MCF 10A (cell line): ENCODE data around the gene ALDH9A1. TPM values are rescaled to one million over a fixed set of nuclear protein-coding genes. Genes with fewer than 3 reads are reported as not detected.

ENCODE experiments used
- BruUV-seq: library from RNA; stranded (reverse); fragments of 400-500 nt; replicated peaks from 2 replicates; lab custom pipeline; 2021; lab: Mats Ljungman, UMichigan
- CTCF ChIA-PET: fragments of 300-600 bp; sonication (Branson Sonifier 250); formaldehyde crosslinking; extraction: SDS; loops from one replicate; lab custom pipeline; 2021; ENCODE audit warnings: antibody characterized with exemption, inconsistent platforms; lab: Yijun Ruan, JAX
- POLR2A ChIA-PET: fragments of 300-600, 350-650 bp; sonication (Branson Sonifier 250); formaldehyde crosslinking; extraction: SDS; loops from one replicate; lab custom pipeline; 2020; ENCODE audit warnings: antibody characterized with exemption, inconsistent platforms; lab: Yijun Ruan, JAX
- DNase-seq: peaks from one replicate; pipeline ENCODE4 v3.0.0-alpha.2; 2018; ENCODE audit not compliant: unreplicated experiment
- H3K27ac Mint-ChIP-seq: one replicate; pipeline ENCODE4 v1.8.0; 2022; ENCODE audit warnings: mild to moderate bottlenecking, low read depth, mixed read lengths; ENCODE audit not compliant: unreplicated experiment
- H3K27me3 Mint-ChIP-seq: one replicate; pipeline ENCODE4 v1.8.0; 2022; ENCODE audit warnings: mixed read lengths; ENCODE audit not compliant: insufficient read depth, unreplicated experiment
- H3K36me3 Mint-ChIP-seq: one replicate; pipeline ENCODE4 v1.8.0; 2022; ENCODE audit warnings: mild to moderate bottlenecking, moderate library complexity, mixed read lengths; ENCODE audit not compliant: insufficient read depth, unreplicated experiment
- H3K4me1 Mint-ChIP-seq: one replicate; pipeline ENCODE4 v1.8.0; 2022; ENCODE audit warnings: mixed read lengths; ENCODE audit not compliant: insufficient read depth, unreplicated experiment
- H3K4me3 Mint-ChIP-seq: one replicate; pipeline ENCODE4 v1.8.0; 2022; ENCODE audit warnings: mild to moderate bottlenecking, moderate library complexity, mixed read lengths; ENCODE audit not compliant: unreplicated experiment
- H3K9me3 Mint-ChIP-seq: one replicate; pipeline ENCODE4 v1.8.0; 2022; ENCODE audit warnings: mixed read lengths; ENCODE audit not compliant: unreplicated experiment
- intact Hi-C: fragments of 100-400 bp; cut with micrococcal nuclease; formaldehyde crosslinking; loops from 2 replicates; pipeline ENCODE4 v1.14.1; 2022
- total RNA-seq: library from RNA; stranded (reverse); gene quantifications from 2 replicates; pipeline ENCODE4 v1.2.3, GENCODE V29; 2022
- TF ChIP-seq, protein P1 (sequence below): fragments of 200-600 bp; IDR thresholded peaks from one replicate; pipeline ENCODE4 v1.8.0; 2022; ENCODE audit warnings: antibody characterized with exemption, mild to moderate bottlenecking; ENCODE audit not compliant: unreplicated experiment

Gene ALDH9A1
- total RNA-seq, 1 experiment from 2014 or later, result 67.1 TPM

DNA sequence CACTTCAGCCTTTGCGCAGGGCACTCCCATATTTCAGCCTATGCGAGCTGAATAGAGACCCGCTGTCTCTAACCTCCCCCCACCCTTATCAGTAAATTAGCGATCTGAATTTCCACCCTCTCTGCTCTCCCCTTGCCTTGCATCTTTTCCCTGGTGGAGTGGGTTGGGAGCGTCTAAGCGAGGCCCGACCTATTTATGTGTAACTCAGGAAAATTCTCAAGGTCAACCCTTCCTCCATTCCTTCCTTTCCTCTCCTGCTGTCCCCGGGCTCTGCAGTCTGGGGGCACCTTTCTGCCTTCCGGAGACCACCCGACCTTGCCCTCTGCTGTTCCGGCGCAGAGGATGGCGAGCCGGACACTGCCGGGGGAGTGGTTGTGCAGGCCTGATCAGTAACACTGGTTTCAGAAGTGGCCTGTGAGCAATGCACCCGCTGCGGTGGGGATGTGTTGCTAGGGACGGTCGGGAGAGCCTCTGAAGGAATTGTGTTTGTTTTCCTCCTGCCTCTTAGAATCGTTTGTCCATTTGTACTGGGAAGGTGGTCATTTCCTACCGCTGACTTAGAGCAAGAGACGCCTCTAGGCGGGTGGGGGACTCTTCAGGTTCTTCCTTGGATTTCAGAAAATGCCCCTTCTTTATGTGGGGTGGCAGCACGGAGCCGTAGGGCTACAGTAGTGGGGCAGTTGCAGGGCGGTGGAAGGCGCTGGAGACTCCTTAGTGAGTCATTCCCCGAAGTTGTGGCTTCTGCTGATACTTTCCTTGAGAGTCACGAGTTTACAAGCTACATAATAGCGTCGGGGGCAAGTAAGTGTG, 66.8 kb downstream of the ALDH9A1 start:
- TF ChIP-seq, protein P1, sequence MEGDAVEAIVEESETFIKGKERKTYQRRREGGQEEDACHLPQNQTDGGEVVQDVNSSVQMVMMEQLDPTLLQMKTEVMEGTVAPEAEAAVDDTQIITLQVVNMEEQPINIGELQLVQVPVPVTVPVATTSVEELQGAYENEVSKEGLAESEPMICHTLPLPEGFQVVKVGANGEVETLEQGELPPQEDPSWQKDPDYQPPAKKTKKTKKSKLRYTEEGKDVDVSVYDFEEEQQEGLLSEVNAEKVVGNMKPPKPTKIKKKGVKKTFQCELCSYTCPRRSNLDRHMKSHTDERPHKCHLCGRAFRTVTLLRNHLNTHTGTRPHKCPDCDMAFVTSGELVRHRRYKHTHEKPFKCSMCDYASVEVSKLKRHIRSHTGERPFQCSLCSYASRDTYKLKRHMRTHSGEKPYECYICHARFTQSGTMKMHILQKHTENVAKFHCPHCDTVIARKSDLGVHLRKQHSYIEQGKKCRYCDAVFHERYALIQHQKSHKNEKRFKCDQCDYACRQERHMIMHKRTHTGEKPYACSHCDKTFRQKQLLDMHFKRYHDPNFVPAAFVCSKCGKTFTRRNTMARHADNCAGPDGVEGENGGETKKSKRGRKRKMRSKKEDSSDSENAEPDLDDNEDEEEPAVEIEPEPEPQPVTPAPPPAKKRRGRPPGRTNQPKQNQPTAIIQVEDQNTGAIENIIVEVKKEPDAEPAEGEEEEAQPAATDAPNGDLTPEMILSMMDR, result no peak
- ChIA-PET CTCF (interaction anchor here (0.6 to 3.6 kb wide), 13 partner anchors 13 to 1984 kb away, joined by 3 to 18 read pairs (median 4); no protein-coding TSS in a partner anchor), POLR2A (interaction anchor here (0.6 to 5.5 kb wide), 38 partner anchors 9 to 1591 kb away, joined by 3 to 128 read pairs (median 4); partner anchors contain the start of genes ALDH9A1, POU2F1, TADA1 and TMCO1)
- BruUV-seq, result no TSS peak
- Mint-ChIP-seq H3K4me1 (peaks cover 22% of the 10 kb centered on the region), H3K36me3 (peaks cover 12% of the 10 kb centered on the region), H3K4me3 (no peak overlapping the region), H3K9me3 (no peaks in the 10 kb centered on the region), H3K27me3 (no peaks in the 10 kb centered on the region), H3K27ac (no peak overlapping the region)
- intact Hi-C loops, result loop anchor here (1.0 to 5.0 kb wide), 6 partner anchors 33 to 266 kb away; partner anchors contain the start of gene TMCO1
- peak; percentile 93 for DNase-seq

DNA sequence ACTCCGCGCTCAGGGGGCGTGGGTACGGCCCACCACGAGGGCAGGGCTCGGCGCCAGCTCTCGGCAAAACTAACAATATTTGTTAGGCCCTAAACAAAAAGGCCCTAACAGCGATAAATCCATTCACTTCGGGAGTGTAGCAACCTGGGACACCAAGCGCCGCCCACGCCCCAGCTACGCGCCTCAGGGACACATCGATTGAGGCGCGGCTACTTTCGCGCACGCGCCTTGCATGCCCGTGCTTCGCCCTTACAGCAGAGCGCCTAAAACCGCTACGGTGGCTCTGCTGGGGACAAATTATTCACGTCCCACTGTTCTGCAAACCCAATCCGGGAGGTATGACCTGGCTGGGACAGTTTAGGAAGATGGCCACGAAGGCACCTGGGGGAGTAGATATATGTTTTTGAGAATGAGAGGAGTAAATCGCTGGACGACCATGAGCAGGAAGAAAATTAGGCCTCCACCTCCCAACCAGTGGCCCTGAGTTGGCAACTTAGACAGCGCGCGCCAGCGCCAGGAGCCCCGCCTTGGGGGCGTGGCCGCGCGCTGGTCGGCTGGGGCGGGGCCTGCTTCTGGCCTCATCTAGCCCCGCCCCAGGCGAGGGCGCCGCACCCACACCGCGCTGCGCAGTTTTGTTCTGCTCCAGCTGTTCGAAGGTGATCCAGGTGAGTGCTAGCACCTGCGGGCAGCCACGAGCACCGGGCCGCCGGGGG, 67.6 kb downstream of the ALDH9A1 start, which contains the start of gene MGST3:
Gene MGST3 (plus strand): TSS at position 606 of the 713 bp plus-strand sequence. CDS start 18,614 bp downstream, outside the sequence.
- Mint-ChIP-seq H3K9me3 (no peaks in the 10 kb centered on the region), H3K4me1 (peaks cover 22% of the 10 kb centered on the region), H3K27me3 (no peaks in the 10 kb centered on the region), H3K4me3 (no peak within 1 kb of the TSS), H3K27ac (no peak within 1 kb of the TSS), H3K36me3 (peaks cover 4% of the 10 kb centered on the region)
- POLR2A ChIA-PET, result interaction anchor here (0.6 to 5.5 kb wide), 29 partner anchors 8 to 1591 kb away, joined by 3 to 128 read pairs (median 5); partner anchors contain the start of genes ALDH9A1, TADA1 and TMCO1
- CTCF ChIA-PET, result interaction anchor here (0.6 to 3.6 kb wide), 7 partner anchors 14 to 1985 kb away, joined by 3 to 14 read pairs (median 3); no protein-coding TSS in a partner anchor
- BruUV-seq, result no TSS peak
- intact Hi-C loops, result loop anchor here (1.0 to 5.0 kb wide), 6 partner anchors 29 to 267 kb away; partner anchors contain the start of gene TMCO1
- TF ChIP-seq, protein P1, result no peak
- peak; percentile 99 for DNase-seq

DNA sequence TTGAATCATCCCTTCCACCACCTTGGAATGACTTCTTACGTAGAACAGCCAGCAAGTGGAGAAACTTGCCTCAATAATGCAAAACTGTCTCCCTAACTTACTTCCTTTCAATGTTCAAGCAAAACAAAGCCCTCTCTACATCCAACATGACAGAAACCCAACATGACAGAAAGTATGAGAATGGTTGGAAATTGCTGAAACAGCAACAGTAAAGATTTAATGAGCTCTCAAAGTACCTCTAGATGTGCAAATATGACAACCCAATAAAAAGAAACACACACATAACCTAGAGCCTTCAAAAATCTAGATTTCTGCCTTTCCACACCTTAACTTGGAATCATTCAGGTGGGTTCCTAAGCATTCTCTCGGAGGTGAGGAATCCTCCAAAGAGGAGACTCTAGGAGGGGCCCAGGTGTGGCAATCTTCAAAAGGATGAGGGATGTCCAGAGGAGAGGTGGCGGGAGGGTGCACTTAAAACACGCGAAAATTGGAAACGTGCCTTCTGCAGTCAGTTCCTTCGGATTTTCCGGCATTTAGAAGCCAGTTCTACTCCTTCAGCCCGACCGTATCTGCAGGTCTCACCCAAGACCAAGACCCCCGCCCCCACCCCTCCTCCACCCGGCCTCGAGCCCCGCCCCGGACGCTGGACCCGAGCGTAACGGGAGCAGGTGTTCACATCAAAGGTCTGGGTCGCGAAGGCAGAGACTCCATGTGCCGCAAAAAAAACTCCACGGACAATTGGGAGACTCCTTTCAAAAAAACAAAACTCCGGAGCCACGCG, 68.3 kb downstream of the ALDH9A1 start:
- no peak overlapping the region for H3K4me3 Mint-ChIP-seq
- no peaks in the 10 kb centered on the region for H3K9me3 Mint-ChIP-seq
- no peaks in the 10 kb centered on the region for H3K36me3 Mint-ChIP-seq
- peaks cover 22% of the 10 kb centered on the region for H3K4me1 Mint-ChIP-seq
- intact Hi-C loops, result loop anchor here (1.0 to 5.0 kb wide), 5 partner anchors 29 to 267 kb away; partner anchors contain the start of gene TMCO1
- TF ChIP-seq, protein P1, result no peak
- ChIA-PET POLR2A (interaction anchor here (0.7 to 5.5 kb wide), 25 partner anchors 10 to 1592 kb away, joined by 3 to 128 read pairs (median 6); partner anchors contain the start of genes ALDH9A1, TADA1 and TMCO1), CTCF (interaction anchor here (0.6 to 3.6 kb wide), 7 partner anchors 20 to 1253 kb away, joined by 3 to 14 read pairs (median 3); no protein-coding TSS in a partner anchor)
- TSS peak; percentile 80 for BruUV-seq
- DNase-seq, result no peak
- H3K27ac Mint-ChIP-seq, result no peak overlapping the region
- H3K27me3 Mint-ChIP-seq, result no peaks in the 10 kb centered on the region
